GM19468 (cell line): ENCODE measurements around the gene RCL1.

Experiments used
- ATAC-seq: cut with Tn5 transposase; IDR thresholded peaks from one replicate; pipeline ENCODE4 v1.9.1; 2021; ENCODE audit warnings: mild to moderate bottlenecking, moderate library complexity, moderate number of reproducible peaks; ENCODE audit not compliant: unreplicated experiment; ENCODE audit errors: extremely low read depth

The RCL1 gene

GRCh38 chr9:4837261-4838188 is 44.8 kb downstream of the RCL1 start:
- no peak for ATAC-seq

- ATAC-seq, result no peak
These were observed 45.4 kb downstream of the RCL1 start for GRCh38 chr9:4838189-4838546.

DNA sequence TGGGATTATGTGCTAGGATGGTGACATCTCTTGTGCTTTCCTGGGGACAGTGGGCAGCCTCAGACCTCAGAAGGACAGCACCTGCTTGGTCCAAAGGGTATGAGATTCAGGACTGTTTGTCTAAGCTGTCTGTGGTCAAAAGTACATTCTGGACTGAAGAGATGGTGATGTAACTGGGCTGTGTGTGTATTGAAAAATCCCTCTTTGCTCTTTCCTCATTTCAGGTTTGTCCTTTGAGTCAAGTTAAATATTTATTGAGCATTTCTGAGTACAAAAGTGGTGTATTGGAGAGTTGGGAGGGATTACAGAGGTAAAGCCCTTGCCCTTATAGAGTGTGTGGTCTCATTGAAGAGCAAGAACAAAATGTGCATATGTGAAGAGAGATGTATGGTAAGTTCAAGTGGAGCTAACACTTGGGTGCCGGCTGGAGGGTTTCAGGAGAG is 46.7 kb downstream of the RCL1 start:
- ATAC-seq, result no peak

DNA sequence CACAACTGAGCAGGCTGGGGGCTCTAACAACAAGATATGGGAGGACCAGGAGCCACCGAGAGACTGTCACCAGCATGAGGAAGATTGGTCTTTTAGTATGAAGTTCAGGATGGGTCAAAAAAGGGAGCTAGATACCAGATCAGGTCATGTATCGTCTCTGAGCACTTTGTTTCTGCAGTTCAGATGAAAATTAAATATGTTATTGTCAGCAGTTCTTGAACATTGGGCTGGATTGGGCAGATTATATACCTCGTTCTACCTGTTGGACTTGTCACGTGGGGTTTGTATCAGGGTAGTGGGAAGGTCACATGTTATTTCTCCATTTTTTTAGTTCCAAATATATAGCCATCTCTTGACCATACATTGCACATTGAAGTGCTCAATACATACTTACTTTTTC is 47.3 kb downstream of the RCL1 start:
- ATAC-seq, result no peak

GRCh38 chr9:4842213-4842612 is 49.5 kb downstream of the RCL1 start:
- ATAC-seq, result no peak

GRCh38 chr9:4842734-4843133 is 50.0 kb downstream of the RCL1 start:
- no peak for ATAC-seq

- ATAC-seq, result no peak
These were observed 51.5 kb downstream of the RCL1 start for GRCh38 chr9:4844056-4844838.

- no peak for ATAC-seq
These were observed 56.6 kb downstream of the RCL1 start for GRCh38 chr9:4849369-4849768.

DNA sequence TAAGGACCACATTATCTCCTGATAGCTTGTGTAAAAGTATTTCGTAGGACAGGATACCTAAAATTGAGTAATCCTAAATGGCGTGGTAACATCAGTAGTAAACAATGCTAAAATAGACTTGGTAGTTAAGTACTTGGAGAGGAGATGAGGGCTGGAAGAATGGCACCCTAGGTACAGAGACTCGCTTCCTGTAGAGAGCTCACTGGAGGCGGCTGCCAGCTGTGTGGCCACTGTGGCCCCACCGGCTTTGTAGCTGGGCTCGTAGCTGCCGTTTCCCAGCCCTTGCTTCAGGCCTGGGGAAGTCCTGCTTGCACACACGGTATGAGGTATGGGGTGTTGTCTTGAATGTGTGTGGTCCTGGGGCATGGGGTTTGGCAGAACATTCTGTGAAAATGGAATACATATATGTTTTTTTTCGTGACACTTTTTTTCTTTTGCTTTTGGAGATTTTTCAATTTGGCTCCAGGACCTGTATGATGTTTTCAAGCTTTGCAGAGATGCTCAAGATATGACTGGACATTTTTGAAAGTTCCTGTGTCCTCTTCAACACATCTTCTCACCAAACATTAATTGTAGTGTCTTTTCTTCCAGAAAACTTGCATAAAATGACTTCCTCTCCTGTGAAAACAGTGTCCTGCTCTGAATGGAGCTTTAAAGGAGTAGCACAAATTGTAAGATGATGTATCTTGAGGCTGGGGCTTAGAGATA is 58.0 kb downstream of the RCL1 start:
- no peak for ATAC-seq

DNA sequence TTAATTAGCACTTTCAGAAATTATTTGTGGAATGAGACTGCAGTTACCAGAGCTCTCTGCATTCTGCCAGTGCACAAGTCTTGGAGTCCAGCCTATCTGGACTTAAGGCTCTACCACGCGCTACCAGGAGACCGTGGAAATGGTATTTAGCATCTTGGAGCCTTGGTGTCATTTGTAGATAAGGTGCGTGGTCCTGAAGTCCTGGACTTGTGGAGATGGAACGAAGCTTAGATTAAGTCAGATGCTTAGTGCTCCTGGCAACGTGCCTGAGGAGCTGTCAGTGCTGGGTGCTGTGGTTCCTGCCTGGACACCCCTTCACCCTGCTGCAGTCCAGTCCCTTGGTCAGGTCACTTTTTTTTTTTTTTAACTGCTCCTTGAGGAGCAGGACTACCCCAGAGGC is 59.7 kb downstream of the RCL1 start:
- no peak for ATAC-seq

DNA sequence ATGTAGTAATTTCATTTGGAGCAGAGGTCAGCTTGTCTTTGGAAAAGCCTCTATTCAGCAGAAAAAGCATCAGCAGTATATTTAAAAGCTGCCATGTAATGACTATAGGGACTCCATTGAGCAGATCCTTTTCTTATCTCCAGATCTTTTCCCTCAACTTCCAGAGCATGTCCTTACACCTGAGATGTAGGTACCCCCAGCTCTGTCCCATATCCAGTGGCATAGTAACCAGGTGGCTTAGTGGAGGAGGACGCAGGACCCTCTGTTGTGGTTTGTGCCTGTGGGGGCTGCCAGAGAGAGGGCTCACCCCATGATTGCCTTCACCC is 61.5 kb downstream of the RCL1 start:
- ATAC-seq, result no peak

DNA sequence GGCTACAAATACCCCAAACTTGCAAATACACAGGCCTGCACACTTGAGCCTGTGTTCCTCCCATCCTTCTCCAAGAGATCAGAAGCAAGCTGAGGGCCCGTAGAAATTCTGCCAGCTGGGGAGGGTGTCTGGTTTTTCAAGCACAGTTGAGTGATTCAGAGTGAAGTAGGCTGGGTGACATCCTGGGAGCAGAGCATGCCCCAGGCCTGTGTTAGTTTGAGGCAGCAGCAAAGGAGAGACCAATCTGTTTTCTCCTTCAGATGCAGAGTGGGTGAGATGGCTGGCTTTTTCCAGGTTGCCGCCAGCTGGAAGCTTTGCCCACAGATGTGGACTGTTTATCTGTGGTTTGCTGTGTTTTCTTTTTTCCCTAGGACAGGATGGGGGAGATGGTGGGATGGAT is 63.1 kb downstream of the RCL1 start:
- ATAC-seq, result no peak

- no peak for ATAC-seq
These were observed 64.5 kb downstream of the RCL1 start for GRCh38 chr9:4857163-4857810.

- ATAC-seq, result no peak
These were observed 66.3 kb downstream of the RCL1 start for GRCh38 chr9:4859035-4859434.

DNA sequence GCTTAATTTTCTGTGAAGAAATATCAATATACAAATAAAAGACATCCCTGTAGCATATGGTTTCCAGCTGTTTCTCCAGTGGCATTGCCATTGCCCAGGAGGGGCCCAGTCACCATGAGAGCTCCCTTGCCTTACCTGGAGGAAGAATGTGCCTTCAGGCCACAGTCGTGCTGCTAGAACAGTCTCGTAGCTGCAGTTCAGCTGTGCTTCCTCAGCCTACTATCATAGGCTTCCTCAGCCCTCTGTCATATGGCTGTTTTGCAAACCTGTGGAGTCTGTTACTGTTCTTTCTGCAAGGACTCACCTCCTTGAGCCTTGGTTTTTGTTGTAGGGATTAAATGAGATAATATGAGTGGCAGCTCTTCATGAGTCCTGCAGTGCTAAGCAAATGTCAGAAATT is 67.6 kb downstream of the RCL1 start:
- ATAC-seq, result no peak

DNA sequence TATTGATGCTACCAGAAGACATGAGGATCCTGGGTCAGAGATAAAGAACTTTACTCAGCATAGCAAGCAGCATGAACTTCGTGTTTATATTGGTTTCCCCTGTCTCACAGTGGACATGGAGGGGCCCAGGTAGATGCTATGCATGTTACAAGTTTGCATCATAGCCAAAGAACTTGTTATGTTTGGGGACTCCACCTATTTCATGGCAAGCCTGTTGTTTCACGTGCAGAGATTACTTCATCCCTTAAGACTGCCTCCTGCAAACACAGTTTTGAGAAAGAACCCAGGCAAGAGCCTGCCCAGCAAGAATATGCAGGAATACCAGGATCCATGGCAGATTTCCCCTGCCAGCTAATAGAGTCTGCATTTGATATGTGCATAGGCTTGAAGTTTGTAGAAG is 68.4 kb downstream of the RCL1 start:
- no peak for ATAC-seq

GRCh38 chr9:4861736-4862451 is 69.2 kb downstream of the RCL1 start:
- ATAC-seq, result no peak

DNA sequence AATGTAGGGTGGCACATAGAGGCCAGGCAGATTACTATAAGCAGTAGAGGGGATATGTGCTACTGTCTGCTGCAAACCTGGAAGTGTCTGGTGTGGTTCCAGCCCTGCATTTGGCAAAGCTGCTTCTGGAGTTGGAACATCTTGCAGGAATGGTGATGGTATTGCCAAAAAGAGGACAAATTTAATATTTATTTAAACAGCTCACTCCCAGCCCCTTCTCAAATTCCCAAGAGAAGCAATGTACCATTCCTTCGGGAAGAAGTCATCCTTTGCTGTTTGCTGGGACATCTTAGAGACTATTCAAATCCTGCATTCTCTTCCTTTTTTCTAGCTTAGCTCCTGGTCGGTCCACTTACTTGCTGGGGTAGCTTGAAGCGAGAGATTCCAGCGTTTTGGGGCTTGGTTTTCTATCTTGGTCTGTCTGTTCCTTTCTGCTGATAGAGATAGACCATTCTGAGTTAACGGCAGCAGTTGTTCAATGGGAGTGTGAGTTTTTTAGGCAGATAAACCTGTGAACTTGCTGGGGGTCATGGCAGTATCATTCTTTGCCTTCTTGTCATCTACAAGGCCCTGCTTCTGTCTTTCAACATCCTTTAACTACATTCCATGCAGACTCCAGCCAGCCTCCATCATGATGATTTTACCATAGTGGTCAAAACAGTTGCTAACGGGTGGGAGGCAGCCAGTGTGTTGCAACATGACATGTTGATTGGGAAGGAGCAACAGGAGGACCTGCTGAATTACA is 69.9 kb downstream of the RCL1 start:
- ATAC-seq, result no peak

DNA sequence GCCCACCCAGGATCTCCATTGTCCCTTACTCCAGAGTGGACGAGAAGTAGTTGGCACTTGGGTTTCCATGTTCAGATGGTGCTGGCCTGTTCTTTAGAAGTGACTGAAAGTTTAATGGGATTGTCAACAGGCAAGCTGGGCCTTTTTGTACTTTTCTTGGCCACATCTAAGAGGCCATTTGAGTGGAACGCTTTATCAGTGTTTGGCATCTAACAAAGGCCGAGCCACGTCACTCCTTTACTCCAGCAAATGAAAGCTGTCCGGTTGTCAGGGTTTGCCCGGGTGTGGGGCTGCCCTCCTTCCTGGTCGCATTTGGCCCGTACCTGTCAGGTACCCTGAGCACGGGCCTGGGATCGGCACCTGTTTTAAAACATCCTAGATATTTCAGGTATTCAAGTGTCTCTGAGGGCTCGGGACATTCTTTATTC is 71.5 kb downstream of the RCL1 start:
- ATAC-seq, result no peak
